Uterus (tissue), 4 donors: Measurements from ENCODE around the gene CHMP4B. TPM values are rescaled to one million over a fixed set of nuclear protein-coding genes. Genes with fewer than 3 reads are reported as not detected.

Source experiments
- DNase-seq, 2 donors: peaks; one replicate each; pipeline ENCODE4 v3.0.0-alpha.2; 2019 to 2020
- H3K27ac ChIP-seq, 2 donors: fragments of 200-600 bp; sonication (generic); 1 replicate in 1 of 2; 2 replicates in 1 of 2; pipeline ENCODE4 v1.5.1; 2016 to 2018
- H3K27me3 ChIP-seq, 2 donors: fragments of 200-600 bp; sonication (generic); one replicate each; pipeline ENCODE4 v1.5.1; 2018 to 2019; ENCODE audit warnings: control low read depth in 1 of 2
- H3K36me3 ChIP-seq, 2 donors: fragments of 200-600 bp; sonication (generic); one replicate each; pipeline ENCODE4 v1.5.1; 2019; ENCODE audit warnings: control low read depth in 1 of 2
- H3K4me1 ChIP-seq, 2 donors: fragments of 200-600 bp; sonication (generic); one replicate each; pipeline ENCODE4 v1.5.1; 2018 to 2019; ENCODE audit warnings: control low read depth in 1 of 2
- H3K4me3 ChIP-seq, 2 donors: fragments of 200-600 bp; sonication (generic); 1 replicate in 1 of 2; 2 replicates in 1 of 2; pipeline ENCODE4 v1.5.1; 2018 to 2019; ENCODE audit warnings: mild to moderate bottlenecking in 1 of 2
- H3K9me3 ChIP-seq, 2 donors: fragments of 200-600 bp; sonication (generic); one replicate each; pipeline ENCODE4 v1.5.1; 2019; ENCODE audit warnings: control low read depth in 1 of 2
- POLR2A ChIP-seq, 2 donors: fragments of 450-650 bp; IDR thresholded peaks; one replicate each; pipeline ENCODE4 v1.6.1; 2016; ENCODE audit warnings: antibody characterized with exemption in 2 of 2, mild to moderate bottlenecking in 1 of 2, moderate library complexity in 1 of 2
- intact Hi-C: fragments of 100-400 bp; cut with DNase I; formaldehyde crosslinking; loops from one replicate; pipeline ENCODE4 v1.15.1; 2023; ENCODE audit warnings: low total_unique reads
- total RNA-seq, 4 donors: library from RNA; depleted of rRNA in 3 of 4; stranded (reverse); fragments of >200 nt in 3 of 4; gene quantifications; one replicate each; pipeline versions ENCODE4 v1.1.0 to v1.2.4, GENCODE V29; 2014 to 2023
- TF ChIP-seq, protein P1 (sequence below), 4 experiments: fragments of 200-600 bp in 2 of 4; fragments of 450-650 bp in 2 of 4; sonication (generic) in 2 of 4; IDR thresholded peaks; one replicate each; pipeline ENCODE4 v1.5.1; 2016 to 2019; ENCODE audit warnings: antibody characterized with exemption in 4 of 4, mild to moderate bottlenecking in 2 of 4, moderate library complexity in 1 of 4
- donor health status: DM: yes; HTN: yes; CAD: no.

Gene CHMP4B
- total RNA-seq, 4 donors from 2014 or later, result 48.0 to 73.8 (median 57.9) TPM

DNA sequence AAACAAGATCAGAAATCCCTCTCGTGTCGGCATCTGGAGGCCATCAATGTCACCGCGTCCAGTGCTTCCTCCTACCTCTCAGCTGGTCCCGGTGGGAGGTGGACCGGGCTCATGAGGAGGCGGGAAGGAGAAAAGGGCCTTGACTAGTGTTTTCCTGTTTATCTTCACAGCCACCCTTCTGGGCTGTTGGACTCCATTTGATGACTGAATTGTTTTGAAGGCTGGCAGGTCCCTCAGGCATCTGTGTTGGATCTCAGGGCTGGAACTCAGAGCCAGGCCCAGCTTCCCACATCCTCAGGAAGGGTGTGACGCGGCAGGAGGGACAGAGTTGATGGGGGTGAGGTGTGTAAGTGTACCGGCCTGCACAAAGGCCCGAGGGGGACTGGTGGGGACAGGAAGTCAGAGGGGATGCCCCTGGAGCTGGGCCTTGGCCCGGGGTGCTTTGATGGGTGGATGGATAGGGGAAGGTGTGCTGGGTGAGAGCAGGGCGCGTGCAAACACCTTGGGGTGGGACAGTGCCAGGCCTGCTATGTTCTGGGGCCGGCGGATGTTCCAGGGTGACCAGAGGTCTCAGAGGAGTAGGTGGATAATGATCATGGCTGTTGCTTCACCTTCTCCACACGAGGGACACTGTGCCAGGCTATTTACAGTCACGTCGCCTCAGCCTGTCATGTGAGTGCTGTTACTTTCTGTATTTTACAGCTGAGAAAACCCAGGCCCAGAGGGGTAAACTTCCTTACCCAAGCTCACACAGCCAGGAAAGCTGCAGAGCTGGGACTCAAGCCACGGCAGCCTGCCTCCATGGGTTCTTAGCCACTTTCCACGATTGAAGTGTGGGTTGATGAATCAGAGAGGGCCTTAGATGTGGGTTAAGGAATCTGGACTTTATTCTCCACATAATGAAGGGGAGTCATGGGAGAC is 17.9 kb upstream of the CHMP4B start:
- H3K27me3 ChIP-seq, result no peaks in the 10 kb centered on the region
- H3K4me3 ChIP-seq, result no peak overlapping the region
- peak in 1 of 2 donors; percentile 34 for DNase-seq
- TF ChIP-seq POLR2A (IDR thresholded peaks at IDR 0.05), result no peak
- TF ChIP-seq, protein P1, sequence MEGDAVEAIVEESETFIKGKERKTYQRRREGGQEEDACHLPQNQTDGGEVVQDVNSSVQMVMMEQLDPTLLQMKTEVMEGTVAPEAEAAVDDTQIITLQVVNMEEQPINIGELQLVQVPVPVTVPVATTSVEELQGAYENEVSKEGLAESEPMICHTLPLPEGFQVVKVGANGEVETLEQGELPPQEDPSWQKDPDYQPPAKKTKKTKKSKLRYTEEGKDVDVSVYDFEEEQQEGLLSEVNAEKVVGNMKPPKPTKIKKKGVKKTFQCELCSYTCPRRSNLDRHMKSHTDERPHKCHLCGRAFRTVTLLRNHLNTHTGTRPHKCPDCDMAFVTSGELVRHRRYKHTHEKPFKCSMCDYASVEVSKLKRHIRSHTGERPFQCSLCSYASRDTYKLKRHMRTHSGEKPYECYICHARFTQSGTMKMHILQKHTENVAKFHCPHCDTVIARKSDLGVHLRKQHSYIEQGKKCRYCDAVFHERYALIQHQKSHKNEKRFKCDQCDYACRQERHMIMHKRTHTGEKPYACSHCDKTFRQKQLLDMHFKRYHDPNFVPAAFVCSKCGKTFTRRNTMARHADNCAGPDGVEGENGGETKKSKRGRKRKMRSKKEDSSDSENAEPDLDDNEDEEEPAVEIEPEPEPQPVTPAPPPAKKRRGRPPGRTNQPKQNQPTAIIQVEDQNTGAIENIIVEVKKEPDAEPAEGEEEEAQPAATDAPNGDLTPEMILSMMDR (IDR thresholded peaks at IDR 0.05), result no peak
- no peaks in the 10 kb centered on the region for H3K9me3 ChIP-seq
- peak overlapping the region; percentile 33 to 66 for H3K27ac ChIP-seq
- intact Hi-C loops, result no loop called here
- peaks cover 0 to 3% of the 10 kb centered on the region in 2 donors for H3K4me1 ChIP-seq
- H3K36me3 ChIP-seq, result no peaks in the 10 kb centered on the region

DNA sequence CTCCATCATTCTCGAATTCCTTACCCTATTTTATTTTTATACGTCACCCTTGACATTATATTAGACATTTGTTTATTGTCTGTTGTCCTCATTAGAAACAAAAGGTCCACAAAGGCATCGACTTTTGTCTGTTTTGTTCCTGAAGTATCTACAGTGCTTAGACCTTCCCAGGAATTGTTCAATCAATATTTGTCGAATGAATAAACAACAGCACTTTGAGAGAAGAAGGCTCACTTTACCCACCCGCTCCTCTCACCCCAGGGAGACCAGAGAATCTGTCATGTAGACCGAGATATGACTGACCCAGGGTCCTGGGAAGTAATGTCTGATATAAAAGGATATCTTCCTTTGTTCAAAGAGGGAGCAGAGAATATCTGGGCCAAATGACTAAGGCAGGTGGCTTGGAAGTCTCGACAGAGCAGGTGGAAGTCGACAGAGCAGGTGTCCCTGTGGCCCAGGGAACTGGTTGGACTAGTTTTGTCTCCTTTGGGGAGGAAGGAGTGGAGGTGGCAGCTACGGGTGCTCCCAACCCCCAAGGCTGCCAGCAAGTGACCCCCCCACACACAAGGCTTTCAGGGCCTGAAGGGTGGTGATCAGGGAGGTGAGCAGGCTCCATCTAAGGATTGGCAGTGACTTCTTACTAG is 14.8 kb upstream of the CHMP4B start:
- no peaks in the 10 kb centered on the region for H3K27me3 ChIP-seq
- no peak overlapping the region for H3K4me3 ChIP-seq
- DNase-seq, result no peak
- no peaks in the 10 kb centered on the region for H3K4me1 ChIP-seq
- H3K9me3 ChIP-seq, result no peaks in the 10 kb centered on the region
- TF ChIP-seq, protein P1 (IDR thresholded peaks at IDR 0.05), result no peak
- no peak for TF ChIP-seq POLR2A (IDR thresholded peaks at IDR 0.05)
- no peak overlapping the region for H3K27ac ChIP-seq
- intact Hi-C loops, result no loop called here
- H3K36me3 ChIP-seq, result no peaks in the 10 kb centered on the region

DNA sequence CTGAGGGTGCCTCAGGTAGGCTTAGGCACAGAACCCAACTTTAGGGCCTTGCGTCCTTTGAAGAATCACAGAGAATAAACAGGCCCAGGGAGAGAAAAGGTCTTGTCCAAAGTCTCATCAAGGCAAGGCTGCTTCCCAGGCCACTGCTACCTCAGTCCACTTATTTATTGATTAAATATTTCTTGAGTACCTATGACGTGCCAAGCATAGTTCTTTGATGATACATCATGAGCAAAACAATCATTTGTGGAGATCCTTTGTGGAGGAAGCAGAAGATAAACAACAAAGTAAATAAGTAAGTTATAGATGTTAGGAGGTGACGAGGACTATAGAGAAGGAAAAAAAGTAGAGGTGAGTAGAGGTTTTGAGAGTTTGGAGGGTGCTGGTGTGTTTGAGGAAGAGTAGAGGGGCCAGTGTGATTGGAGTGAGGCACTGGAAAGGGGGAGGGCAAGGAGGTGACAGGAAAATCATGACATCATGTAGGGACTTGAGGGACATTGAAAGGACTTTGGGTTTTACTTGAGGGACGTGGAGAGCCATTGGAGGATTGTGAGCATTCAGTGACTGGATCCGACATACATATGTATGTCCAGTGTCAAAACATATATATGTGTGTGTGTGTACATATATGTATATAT is 14.1 kb upstream of the CHMP4B start:
- Histone ChIP-seq H3K27ac (no peak overlapping the region), H3K4me3 (no peak overlapping the region)

DNA sequence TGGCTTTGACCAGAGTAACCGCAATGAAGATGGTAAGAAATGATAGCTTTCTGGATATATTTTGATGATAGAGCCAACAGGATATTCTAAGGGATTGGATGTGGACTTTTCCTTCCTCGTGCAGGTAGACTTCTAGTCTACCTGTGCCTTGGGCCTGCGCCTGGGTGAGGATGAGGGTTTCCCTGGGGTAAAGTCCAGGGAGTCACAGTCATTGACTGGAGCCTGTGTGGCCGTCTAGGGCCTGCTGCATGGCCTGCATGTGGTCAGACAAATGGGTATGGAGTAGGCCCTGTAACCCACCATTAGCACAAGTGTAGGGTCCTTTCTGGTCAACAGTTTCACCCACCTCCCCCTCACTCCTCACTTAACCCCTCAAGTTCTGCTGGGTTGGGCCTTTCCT is 12.7 kb upstream of the CHMP4B start:
- DNase-seq, result no peak
- intact Hi-C loops, result no loop called here
- TF ChIP-seq POLR2A (IDR thresholded peaks at IDR 0.05), result no peak
- TF ChIP-seq, protein P1 (IDR thresholded peaks at IDR 0.05), result no peak

More for the DNA sequence above, 14.1 kb upstream of the CHMP4B start:
- intact Hi-C loops, result no loop called here
- no peak for DNase-seq
- no peak for TF ChIP-seq POLR2A (IDR thresholded peaks at IDR 0.05)
- TF ChIP-seq, protein P1 (IDR thresholded peaks at IDR 0.05), result no peak
- Histone ChIP-seq H3K36me3 (no peaks in the 10 kb centered on the region), H3K4me1 (no peaks in the 10 kb centered on the region), H3K27me3 (no peaks in the 10 kb centered on the region), H3K9me3 (no peaks in the 10 kb centered on the region)

More for the DNA sequence above, 12.7 kb upstream of the CHMP4B start:
- H3K36me3 ChIP-seq, result no peaks in the 10 kb centered on the region
- no peaks in the 10 kb centered on the region for H3K27me3 ChIP-seq
- no peaks in the 10 kb centered on the region for H3K4me1 ChIP-seq
- H3K9me3 ChIP-seq, result no peaks in the 10 kb centered on the region
- H3K4me3 ChIP-seq, result no peak overlapping the region
- H3K27ac ChIP-seq, result no peak overlapping the region
